Fibroblast of skin of abdomen (primary cell): ENCODE measurements around the gene UBR7. TPM values are rescaled to one million over a fixed set of nuclear protein-coding genes. Genes with fewer than 3 reads are reported as not detected.
"Not testable (repeated sequence)": the region's sequence is repeated elsewhere in the genome, so short reads cannot be mapped to it uniquely, and the experiment has no call there.

Experiments
- DNase-seq: peaks from one replicate; pipeline ENCODE4 v3.0.0-alpha.2; 2013
- polyA plus RNA-seq, 2 experiments: library from polyadenylated mRNA; unstranded; fragments of 120-200 nt; gene quantifications; one replicate each; pipeline ENCODE4 v1.2.1, GENCODE V29; 2013; ENCODE audit not compliant: insufficient read length in 2 of 2

UBR7 gene, protein sequence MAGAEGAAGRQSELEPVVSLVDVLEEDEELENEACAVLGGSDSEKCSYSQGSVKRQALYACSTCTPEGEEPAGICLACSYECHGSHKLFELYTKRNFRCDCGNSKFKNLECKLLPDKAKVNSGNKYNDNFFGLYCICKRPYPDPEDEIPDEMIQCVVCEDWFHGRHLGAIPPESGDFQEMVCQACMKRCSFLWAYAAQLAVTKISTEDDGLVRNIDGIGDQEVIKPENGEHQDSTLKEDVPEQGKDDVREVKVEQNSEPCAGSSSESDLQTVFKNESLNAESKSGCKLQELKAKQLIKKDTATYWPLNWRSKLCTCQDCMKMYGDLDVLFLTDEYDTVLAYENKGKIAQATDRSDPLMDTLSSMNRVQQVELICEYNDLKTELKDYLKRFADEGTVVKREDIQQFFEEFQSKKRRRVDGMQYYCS
- polyA plus RNA-seq (2013, experiment 1 of 2; ENCODE audit: insufficient read length): 20.9 TPM
- 19.6 TPM for polyA plus RNA-seq (2013, experiment 2 of 2; ENCODE audit: insufficient read length)

DNA sequence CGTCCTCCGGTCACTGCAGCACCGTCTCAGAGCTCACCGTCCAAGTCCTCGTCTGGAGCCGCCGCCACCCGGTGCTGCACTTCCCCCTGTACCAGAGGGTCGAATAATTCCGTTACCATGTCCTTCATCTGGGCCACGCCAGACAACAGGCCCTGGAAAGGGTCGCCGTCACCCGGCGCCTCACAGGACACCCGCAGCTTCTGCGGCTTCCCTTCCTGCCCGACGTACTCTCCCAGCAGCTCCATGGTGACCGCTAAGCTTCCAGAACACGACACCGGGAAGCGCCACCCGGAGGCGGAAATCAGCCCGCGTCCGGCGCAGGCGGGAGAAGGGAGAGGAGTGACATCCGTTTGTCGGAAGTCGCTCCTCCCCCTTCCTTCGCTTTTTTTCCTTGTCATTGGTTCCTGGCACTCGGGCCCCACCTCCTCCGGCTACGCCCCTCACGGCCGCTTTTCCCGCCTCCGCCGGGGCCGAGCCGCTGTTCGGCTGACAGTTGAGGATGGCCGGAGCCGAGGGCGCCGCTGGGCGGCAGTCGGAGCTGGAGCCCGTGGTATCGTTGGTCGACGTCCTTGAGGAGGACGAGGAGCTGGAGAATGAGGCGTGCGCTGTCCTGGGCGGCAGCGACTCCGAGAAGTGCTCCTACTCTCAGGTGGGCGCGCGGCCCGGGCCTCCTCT, at the start of gene UBR7, which contains the start of gene GON7:
UBR7 (plus strand) TSS at position 464 of the 675 bp plus-strand sequence; CDS start at position 500, 36 bp downstream.
GON7 (minus strand) TSS at position 273 of the 675 bp plus-strand sequence; CDS start at position 245, 28 bp downstream.
- DNase-seq: peak; percentile 96

DNA sequence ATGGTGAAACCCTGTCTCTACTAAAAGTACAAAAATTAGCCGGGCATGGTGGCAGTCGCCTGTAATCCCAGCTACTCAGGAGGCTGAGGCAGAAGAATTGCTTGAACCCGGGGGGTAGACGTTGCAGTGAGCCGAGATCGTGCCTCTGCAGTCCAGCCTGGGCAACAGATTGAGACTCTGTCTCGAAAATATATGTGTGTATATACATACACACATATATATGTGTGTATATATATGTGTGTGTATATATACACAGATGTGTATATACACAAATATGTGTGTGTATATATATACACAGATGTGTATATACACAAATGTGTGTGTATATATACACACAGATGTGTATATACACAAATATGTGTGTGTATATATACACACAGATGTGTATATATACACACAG, 48.7 kb upstream of the UBR7 start:
- not testable (repeated sequence) for DNase-seq

DNA sequence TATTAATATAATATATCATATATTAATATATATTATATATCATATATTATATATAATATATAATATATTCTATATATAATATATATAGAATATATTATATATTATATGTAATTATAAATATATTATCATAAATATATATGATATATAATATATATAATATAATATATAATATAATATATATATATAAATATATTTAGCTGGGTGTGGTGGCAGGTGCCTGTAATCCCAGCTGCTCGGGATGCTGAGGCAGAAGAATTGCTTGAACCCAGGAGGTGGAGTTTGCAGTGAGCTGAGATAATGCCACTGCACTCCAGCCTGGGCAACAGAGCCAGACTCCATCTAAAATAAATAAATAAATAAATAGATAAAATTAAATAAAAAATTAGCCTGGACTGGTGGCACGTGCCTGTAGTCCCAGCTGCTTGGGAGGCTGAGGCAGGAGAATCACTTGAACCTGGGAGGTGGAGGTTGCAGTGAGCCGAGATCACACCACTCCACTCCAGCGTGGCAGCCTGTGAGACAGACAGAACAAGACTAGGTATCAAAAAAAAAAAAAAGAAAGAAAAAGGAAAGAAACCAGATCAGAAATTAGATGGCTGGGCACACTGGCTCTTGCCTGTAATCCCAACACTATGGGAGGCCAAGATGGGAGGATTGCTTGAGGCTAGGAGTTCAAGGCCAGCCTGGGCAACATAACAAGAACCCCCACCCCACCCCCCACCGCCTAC, 47.3 kb upstream of the UBR7 start:
- DNase-seq: not testable (repeated sequence)

DNA sequence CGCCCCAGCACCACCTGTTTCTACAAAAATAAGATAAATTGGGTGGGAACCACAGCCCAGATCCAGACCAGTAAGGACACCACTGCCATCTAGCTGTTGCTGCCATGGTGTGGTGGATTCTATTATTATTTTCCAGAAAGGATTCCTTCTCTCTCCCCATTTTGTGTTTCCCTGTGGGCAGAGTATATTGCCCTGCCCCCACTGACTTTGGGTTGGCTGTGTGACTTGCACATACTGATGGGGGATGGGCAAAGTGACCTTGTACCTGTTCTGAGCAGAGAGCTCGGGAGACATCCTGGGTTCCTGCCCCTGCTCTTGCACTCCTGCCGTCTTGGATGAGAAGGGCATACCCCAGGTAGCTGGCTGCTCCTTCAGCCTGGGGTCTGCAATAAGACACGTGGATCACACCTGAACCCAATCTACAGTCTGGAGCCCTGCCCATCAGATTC, 46.7 kb upstream of the UBR7 start:
- DNase-seq: no peak

DNA sequence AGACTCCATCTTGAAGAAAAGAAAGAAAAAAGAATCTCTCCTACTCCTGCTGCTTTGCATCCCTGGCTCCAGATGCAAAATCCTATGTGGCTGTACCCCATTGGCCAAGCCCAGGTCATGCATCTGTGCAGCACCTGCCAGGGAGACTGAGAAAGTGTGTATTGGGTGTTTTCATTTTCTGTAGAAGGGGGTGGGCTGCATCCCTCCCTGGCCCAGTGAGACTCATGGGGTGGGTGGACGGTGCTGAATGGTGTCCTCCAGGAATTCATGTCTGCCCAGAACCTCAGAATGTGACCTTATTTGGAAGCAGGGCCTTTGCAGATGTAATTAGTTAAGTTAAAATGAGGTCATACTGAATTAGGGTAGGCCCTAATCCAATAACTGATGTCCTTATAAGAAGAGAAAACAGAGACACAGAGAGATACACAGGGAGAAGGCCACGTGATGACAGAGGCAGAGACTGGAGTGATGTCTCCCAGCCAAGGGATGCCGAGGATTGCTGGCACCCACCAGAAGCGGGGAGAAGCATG, 45.6 kb upstream of the UBR7 start:
- DNase-seq: peak; percentile 14

DNA sequence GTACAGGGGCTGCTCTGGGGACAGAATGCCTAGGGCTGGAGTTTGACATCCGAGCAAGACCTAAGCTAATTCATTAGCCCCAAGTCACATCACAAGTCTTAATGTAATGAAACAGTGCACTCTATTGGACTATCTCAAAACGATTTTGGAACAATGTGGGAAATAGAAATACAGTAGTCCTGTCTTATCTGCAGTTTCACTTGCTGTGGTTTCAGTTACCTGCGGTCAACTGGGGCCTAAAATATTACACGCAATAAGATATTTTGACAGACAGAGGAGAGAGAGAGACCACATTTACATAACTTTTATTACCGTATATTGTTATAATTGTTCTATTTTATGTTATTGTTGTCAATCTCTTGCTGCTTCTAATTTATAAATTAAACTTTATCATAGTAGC, 43.5 kb upstream of the UBR7 start:
- no peak for DNase-seq

DNA sequence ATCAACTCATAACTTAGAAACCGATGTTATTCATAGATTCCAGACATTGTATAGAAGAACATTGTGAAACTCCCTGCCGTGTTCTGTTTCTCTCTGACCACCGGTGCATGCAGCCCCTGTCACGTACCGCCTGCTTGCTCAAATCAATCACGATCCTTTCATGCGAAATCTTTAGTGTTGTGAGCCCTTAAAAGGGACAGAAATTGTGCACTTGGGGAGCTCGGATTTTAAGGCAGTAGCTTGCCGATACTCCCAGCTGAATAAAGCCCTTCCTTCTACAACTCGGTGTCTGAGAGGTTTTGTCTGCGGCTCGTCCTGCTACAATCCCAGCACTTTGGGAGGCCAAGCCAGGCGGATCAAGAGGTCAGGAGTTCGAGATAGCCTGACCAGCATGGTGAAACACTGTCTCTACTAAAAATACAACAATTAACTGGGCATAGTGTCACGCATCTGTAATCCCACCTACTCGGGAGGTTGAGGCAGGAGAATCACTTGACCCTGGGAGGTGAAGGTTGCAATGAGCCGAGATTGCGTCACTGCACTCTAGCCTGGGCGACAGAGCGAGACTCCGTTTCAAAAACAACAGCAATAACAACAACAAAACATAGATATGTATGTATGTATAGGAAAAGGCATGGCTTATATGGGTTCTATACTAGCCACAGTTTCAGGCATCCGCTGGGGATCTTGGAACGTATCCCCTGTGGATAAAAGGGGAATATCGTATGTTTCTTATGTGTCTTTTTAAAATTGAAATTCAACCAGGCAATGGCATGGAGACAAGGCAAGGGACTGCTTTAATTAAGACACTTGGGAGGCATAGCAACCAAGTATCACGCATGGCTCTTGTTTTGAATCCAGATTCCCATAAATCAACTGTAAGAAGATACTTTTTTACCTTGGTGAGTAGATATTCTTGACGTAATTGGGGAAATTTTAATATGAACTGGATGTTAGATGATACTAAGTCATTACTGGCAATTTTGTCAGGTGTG, 41.5 kb upstream of the UBR7 start:
- DNase-seq: not testable (repeated sequence)

DNA sequence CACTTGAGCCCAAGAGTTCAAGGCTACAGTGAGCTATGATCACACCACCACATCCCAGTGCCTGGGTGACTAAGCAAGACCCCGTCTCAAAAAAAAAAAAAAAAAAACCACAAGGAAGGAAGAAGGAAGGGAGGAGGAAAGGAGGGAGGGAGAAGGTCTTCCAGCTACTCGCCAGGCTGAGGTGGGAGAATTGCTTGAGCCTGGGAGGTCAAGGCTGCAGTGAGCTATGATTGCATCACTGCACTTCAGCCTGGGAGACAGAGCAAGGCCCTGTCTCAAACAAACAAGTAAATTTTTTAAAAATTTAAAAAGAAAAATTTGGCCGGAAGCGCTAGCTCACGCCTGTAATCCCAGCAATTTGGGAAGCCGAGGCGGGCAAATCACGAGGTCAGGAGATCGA, 38.4 kb upstream of the UBR7 start:
- DNase-seq: not testable (repeated sequence)

DNA sequence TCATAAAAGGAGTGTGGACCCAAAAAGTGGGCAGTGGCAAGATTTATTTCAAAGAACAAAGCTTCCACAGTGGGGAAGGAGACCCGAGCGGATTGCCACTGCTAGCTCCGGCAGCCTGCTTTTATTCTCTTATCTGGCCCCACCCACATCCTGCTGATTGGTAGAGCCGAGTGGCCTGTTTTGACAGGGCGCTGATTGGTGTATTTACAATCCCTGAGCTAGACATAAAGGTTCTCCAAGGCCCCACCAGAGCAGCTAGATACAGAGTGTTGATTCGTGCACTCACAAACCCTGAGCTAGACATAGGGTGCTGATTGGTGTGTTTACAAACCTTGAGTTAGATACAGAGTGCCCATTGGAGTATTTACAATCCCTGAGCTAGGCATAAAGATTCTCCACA, 37.4 kb upstream of the UBR7 start:
- DNase-seq: not testable (repeated sequence)

DNA sequence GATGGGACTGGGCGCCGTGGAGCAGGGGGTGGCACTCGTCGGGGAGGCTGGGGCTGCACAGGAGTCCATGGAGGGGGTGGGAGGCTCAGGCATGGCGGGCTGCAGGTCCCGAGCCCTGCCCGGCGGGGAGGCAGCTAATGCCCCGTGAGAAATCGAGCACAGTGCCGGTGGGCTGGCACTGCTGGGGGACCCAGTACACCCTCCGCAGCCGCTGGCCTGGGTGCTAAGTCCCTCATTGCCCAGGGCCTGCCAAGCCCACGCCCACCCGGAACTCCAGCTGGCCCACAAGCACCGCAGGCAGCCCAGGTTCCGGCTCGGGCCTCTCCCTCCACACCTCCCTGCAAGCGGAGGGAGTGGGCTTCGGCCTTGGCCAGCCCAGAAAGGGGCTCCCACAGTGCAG, 36.9 kb upstream of the UBR7 start:
- DNase-seq: not testable (repeated sequence)

DNA sequence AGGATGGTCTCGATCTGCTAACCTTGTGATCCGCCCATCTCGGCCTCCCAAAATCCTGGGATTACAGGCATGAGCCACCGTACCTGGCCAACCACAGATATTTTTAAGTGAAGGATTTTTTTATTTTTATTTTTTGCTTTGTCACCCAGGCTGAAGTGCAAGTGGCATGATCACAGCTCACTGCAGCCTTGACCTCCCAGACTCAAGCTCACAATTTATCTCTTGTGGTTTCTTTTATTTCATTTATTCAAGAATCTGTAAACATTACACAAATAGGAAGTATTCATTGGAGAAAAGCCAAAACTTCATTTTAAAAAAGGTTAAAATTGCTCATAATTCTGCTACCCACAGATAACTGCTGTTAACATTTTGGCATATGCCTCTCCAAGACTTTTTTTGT, 35.7 kb upstream of the UBR7 start:
- DNase-seq: no peak

DNA sequence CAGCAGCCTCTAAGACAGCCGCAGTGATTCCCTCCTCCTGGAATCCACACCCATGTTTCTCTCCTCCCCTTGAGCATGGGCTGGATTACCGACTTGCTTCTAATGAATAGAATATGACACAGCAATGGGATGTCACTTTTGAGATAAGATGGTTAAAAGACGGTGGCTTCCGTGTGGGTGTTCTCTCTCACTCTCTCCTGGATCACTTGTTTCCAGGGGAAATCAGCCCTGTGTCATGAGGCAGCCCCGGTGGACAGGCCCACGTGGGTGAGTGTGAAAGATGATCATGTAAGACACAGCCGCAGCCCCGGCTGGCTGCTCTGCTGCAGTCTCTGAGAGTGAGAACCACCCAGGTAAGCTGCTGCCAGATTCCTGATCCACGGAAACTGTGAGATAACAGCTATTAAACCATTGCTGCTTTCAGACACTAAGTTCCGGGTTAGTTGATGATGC, 33.1 kb upstream of the UBR7 start:
- DNase-seq: no peak

DNA sequence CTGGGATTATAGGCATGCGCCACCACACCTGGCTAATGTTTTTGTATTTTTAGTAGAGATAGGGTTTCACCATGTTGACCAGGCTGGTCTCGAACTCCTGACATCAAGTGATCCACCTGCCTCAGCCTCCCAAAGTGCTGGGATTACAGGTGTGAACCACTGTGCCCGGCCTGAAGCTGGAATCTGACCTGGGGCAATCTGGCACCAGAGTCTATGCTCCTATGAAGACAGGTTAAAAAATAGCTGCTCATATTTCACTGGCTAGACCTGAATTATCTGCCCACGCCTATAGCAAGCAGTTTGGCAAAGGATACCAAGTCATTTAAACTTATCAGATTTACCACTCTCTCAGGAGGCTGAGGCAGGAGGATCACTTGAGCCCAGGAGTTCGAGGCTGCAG, 32.3 kb upstream of the UBR7 start:
- not testable (repeated sequence) for DNase-seq

DNA sequence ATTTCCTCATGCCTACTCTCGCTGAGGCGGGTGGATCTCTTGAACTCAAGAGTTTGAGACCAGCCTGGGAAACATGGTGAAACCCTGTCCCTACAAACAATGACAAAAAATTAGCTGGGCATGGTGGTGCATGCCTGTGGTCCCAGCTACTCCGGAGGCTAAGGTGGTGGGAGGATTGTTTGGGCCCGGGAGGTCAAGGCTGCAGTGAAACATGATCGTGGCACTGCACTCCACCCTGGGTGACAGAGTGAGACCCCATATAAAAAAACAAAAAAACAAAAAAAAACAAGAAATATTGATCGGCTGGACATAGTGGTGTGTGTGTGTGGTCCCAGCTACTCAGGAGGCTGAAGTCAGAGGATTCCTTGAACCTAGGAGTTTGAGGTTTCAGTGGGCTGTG, 31.6 kb upstream of the UBR7 start:
- no peak for DNase-seq

DNA sequence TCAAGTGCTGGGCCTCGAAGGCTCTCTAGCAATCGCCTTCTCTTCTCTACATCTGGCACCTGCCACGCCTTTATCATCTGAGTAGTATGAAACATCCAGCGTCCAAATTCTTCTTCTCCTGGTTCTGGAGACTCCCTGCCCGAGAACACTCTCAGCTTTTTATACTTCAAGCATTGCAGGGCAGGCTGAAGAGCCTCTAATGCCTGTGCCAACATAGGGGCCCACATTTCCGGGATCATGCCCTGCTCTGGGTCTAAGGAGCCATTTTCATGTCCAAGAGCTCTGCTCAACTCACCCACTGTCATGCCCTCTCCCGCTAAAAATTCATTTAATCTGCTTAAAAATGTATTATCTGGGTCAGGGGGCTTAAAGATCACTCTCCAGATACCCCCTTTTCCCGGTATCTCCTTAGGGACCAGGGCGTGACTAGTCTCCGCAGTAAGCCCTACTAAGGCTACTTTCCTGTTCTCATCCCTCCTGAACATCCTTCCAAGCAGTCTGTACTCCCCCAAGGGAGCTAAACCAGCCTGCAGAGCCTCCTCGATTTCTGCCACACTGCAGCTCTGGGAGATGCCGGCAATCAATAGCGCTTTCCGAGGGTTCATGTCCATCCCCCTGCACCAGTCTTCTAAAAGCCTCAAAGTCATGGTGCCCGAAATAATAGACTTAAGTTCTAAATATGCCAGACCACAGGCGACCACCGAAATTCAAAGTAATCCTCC, 23.3 kb upstream of the UBR7 start:
- no peak for DNase-seq

DNA sequence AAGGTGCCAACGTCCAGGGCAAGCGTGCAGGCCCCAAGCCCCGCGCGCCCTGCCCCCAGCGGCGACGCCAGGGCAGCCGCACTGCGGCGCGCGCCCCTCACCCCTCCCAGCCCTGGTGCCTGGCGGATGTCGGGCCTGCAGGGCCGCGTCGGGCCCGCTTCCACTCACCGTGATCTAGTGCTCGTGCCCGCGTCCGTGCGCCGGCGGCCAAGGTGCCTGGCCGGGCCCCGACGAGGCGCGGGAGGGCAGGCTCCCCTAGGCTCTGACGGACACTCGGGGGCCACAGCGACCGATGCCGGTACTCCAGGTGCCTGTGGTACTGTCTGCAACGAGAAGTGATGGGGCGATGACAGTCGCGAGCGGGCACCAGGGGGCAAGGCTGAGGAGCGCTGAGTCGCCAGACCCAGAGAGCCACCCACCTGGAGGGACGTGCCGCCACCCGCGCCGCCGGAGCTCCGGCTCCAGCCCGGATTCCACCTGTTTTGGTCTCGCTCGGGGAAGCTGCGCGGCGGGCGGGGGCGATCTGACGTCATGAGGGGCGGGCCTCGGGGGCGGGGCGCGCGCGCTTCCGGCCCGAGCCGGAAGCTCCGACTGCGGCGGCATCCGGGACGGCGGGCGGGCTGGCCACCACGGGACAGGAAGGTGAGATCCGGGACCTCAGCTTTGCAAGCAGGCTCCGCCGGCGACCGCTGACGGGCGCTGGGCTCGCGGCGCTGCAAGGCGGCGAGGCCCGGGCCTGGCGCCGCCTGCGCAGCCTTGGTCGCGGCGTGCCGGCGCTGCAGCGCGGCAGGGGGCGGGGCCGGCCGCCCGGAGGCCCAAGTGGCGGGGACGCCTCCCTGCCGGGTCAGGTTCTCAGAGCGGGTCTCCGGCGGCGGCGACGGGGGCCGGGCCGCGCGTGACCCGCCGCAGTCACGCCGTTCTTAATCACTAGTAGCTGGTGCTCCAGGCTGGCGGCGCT, 22.4 kb upstream of the UBR7 start, which contains the start of the genes LYSET and MOAP1:
LYSET (plus strand) TSS at position 927 of the 958 bp plus-strand sequence. CDS start 89 bp downstream, outside the sequence.
MOAP1 (minus strand) TSS at position 507 of the 958 bp plus-strand sequence. CDS start 655 bp downstream, outside the sequence.
- DNase-seq: peak; percentile 80

DNA sequence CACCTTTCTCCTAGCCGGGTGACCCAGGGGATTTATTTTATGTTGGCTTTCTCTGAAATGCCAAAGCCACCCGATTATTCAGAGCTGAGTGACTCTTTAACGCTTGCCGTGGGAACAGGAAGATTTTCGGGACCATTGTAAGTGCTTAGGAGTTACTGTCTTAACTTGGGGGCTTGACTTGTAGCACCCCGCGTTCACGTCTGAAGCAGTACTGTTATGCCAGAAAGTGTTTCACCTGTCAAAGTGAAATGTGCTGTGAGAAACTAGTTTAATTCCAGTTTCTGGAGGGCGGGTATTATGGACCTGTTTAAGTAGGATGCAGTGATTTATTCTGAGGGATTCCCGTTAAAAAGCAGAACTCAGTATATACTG, 21.7 kb upstream of the UBR7 start:
- no peak for DNase-seq

DNA sequence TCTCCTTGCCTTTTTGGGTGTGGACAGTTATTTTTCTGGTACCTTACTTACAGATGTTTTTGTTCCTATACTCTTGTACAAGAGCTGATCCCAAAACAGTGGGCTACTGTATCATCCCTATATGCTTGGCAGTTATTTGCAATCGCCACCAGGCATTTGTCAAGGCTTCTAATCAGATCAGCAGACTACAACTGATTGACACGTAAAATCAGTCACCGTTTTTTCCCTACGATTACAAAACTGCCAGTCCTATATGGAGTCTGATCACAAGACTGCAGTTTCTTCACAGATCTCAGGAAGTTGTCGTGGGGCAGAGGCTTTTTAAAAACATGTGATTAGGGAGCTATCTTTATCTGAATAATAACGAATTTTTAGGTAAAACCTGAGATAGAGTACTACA, 20.6 kb upstream of the UBR7 start:
- no peak for DNase-seq

DNA sequence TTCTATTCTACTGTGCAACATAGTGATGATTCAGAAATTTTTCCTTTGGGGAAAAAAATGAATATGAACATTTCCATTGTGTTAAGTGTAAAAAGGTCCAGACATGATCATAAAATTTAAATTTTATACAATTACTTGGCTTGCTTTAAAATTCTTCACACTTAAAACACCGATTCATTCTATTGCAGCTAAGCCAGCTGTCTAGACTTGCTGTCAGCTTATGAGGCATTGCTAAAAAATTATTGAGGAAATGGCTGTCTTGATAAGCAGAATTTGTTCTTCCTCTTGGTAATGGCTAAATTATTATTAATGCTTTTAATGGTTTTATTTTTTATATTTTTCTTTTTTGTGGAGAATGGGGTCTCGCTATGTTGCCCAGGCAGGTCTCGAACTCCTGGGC, 20.1 kb upstream of the UBR7 start:
- no peak for DNase-seq
